ENCODE data around the gene TMEM123. TPM values are rescaled to one million over a fixed set of nuclear protein-coding genes. Genes with fewer than 3 reads are reported as not detected.
"Not testable (repeated sequence)": the region's sequence is repeated elsewhere in the genome, so short reads cannot be mapped to it uniquely, and the experiment has no call there.

TMEM123 gene
- total RNA-seq, 6 experiments from 2014 or later = 128 to 197 (median 161) TPM

DNA sequence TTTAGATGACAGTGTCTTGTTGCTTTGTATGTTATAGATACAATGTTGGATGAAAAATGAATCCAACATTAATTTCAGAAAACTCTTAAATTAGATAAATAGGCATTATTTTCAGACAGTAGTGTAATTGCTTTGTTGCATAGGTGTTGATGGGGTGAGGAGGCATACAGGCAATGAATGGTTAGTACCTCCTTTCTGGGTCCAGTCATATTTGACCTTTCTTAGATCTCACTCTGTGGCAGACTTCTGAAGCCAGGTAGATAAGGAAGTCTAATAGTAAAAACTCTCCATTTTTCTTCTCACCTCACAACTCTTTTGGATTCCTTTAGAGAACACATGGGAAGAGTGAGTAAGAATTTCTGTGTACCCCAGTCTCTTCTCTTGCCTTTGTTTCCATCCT is 73.7 kb downstream of the TMEM123 start:
- peaks cover 42% of the 10 kb centered on the region for H3K36me3 Mint-ChIP-seq (ENCODE audit: low read depth)

DNA sequence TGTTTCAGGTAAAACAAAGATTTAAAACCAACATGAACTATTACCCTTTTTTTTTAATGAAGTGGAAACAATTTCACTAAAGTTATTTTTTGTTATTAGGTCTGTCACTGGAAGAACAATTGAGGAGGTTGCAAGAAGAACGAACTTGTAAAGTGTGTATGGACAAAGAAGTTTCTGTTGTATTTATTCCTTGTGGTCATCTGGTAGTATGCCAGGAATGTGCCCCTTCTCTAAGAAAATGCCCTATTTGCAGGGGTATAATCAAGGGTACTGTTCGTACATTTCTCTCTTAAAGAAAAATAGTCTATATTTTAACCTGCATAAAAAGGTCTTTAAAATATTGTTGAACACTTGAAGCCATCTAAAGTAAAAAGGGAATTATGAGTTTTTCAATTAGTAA is 74.7 kb downstream of the TMEM123 start:
- TF ChIP-seq, protein P1, sequence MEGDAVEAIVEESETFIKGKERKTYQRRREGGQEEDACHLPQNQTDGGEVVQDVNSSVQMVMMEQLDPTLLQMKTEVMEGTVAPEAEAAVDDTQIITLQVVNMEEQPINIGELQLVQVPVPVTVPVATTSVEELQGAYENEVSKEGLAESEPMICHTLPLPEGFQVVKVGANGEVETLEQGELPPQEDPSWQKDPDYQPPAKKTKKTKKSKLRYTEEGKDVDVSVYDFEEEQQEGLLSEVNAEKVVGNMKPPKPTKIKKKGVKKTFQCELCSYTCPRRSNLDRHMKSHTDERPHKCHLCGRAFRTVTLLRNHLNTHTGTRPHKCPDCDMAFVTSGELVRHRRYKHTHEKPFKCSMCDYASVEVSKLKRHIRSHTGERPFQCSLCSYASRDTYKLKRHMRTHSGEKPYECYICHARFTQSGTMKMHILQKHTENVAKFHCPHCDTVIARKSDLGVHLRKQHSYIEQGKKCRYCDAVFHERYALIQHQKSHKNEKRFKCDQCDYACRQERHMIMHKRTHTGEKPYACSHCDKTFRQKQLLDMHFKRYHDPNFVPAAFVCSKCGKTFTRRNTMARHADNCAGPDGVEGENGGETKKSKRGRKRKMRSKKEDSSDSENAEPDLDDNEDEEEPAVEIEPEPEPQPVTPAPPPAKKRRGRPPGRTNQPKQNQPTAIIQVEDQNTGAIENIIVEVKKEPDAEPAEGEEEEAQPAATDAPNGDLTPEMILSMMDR (IDR thresholded peaks at IDR 0.05) = no peak
- no peaks in the 10 kb centered on the region for H3K9me3 Mint-ChIP-seq
- H3K36me3 Mint-ChIP-seq (ENCODE audit: low read depth) = peaks cover 42% of the 10 kb centered on the region
- no peak overlapping the region for H3K4me3 Mint-ChIP-seq
- no peak overlapping the region for H3K27ac Mint-ChIP-seq
- peaks cover 5% of the 10 kb centered on the region; the same call in 1 of the 2 replicates for H3K4me1 Mint-ChIP-seq (ENCODE audit: low read depth)
- no peak for DNase-seq
- no peaks in the 10 kb centered on the region; the same call in 1 of the 2 replicates for H3K27me3 Mint-ChIP-seq (ENCODE audit: insufficient read depth)

More for the DNA sequence above, 73.7 kb downstream of the TMEM123 start:
- TF ChIP-seq, protein P1 (IDR thresholded peaks at IDR 0.05) = no peak
- DNase-seq = no peak
- H3K27me3 Mint-ChIP-seq (ENCODE audit: insufficient read depth) = no peaks in the 10 kb centered on the region; the same call in 1 of the 2 replicates
- H3K4me3 Mint-ChIP-seq = no peak overlapping the region
- no peak overlapping the region for H3K27ac Mint-ChIP-seq
- peaks cover 5% of the 10 kb centered on the region; the same call in 1 of the 2 replicates for H3K4me1 Mint-ChIP-seq (ENCODE audit: low read depth)
- no peaks in the 10 kb centered on the region for H3K9me3 Mint-ChIP-seq

DNA sequence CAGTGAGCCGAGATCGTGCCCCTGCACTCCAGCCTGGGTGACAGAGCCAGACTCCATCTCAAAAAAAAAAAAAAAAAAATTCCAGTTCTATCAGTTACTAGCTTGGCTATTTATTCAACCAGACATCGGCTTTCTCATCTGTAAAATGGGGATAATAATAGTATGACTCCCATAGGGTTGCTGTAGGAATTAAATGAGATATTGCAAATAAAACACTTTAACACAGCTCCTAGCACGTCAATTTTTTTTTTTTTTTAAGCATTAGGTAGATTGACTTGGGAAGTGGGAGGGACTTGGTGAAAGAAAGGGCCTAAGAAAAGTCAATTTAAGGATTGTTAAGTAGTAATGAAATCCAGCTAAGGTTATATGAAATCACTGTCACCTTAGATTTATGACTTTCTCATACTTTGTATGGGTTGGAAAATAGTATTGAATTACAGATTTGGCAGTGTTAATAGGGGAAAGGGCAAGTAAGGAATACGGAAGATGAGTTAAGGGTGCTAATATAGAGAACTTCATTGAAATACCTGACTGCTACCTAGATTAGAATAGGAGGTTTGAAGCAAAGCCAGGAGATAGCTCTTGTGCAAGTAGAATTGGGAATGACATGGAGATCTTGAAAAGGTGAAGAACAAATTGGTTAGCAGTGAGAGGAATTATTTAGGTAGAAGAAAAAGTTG is 76.7 kb downstream of the TMEM123 start:
- Mint-ChIP-seq H3K4me1 (ENCODE audit: low read depth) (no peaks in the 10 kb centered on the region), H3K27ac (no peak overlapping the region; the same call in 1 of the 2 replicates), H3K4me3 (no peak overlapping the region), H3K36me3 (ENCODE audit: low read depth) (peaks cover 31% of the 10 kb centered on the region), H3K9me3 (no peaks in the 10 kb centered on the region), H3K27me3 (ENCODE audit: insufficient read depth) (no peaks in the 10 kb centered on the region; the same call in 1 of the 2 replicates)
- TF ChIP-seq, protein P1 (IDR thresholded peaks at IDR 0.05) = no peak
- DNase-seq = no peak

DNA sequence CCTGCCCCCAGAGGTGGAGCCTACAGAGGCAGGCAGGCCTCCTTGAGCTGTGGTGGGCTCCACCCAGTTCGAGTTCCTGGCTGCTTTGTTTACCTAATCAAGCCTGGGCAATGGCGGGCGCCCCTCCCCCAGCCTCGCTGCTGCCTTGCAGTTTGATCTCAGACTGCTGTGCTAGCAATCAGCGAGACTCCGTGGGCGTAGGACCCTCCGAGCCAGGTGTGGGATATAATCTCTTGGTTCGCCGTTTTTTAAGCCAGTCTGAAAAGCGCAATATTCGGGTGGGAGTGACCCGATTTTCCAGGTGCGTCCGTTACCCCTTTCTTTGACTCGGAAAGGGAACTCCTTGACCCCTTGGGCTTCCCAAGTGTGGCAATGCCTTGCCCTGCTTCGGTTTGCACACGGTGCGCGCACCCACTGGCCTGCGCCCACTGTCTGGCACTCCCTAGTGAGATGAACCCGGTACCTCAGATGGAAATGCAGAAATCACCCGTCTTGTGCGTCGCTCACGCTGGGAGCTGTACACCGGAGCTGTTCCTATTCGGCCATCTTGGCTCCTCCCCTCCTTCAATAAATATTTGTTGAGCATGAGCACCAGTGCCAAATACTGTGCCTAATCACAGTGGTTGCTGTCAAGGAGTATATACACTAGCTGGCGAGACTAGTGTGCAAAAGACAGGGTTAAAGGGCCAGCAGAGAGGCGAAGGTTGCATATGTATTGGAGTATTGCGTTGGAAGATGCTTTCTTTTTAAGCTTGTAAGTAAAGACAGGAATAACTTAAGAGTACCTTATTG is 77.7 kb downstream of the TMEM123 start:
- H3K9me3 Mint-ChIP-seq; H3K27ac Mint-ChIP-seq; H3K4me3 Mint-ChIP-seq; H3K4me1 Mint-ChIP-seq (ENCODE audit: low read depth); DNase-seq; H3K27me3 Mint-ChIP-seq (ENCODE audit: insufficient read depth): not testable (repeated sequence)
- H3K36me3 Mint-ChIP-seq (ENCODE audit: low read depth) = peaks cover 22% of the 10 kb centered on the region

DNA sequence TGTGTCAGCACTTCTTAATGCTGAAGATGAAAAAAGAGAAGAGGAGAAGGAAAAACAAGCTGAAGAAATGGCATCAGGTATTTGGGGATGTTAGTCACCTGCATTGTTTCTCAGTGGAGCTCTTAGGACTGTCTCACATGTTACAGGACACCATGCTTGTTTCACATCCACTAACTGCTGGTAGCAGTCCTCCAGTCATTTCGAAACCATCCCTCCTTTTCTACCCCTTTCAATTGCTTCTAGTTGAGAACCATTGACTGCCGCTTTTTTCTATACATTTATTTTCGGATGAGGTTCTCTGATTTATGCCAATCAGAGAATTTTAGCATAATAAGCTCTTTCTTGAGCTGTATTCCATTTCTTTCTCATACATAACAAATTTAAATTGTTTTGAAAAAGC is 84.1 kb downstream of the TMEM123 start:
- H3K4me1 Mint-ChIP-seq (ENCODE audit: low read depth) = no peaks in the 10 kb centered on the region; the same call in 1 of the 2 replicates
- H3K36me3 Mint-ChIP-seq (ENCODE audit: low read depth) = peaks cover 44% of the 10 kb centered on the region
- H3K27ac Mint-ChIP-seq = no peak overlapping the region
- TF ChIP-seq, protein P1 (IDR thresholded peaks at IDR 0.05) = no peak
- DNase-seq = no peak
- no peaks in the 10 kb centered on the region for H3K27me3 Mint-ChIP-seq (ENCODE audit: insufficient read depth)
- no peaks in the 10 kb centered on the region for H3K9me3 Mint-ChIP-seq
- H3K4me3 Mint-ChIP-seq = no peak overlapping the region

DNA sequence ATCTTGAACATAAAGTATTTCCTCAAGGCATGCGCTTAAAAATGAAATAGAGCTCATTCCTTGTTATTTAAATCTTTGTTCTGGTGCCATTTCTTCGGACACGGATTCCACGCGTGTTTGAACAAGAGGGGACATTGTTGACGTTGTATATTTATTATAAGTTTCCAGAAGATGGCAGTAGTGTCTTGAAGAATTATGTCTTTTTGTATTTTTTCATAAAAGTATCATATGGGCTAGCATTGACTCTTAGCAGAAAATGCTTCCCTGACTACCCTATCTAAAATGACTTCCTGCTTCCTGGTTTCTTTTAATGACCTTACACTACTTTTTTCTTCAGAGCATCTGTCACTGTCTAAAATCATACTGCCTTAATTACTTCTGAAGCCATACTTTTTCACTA is 85.2 kb downstream of the TMEM123 start:
- Mint-ChIP-seq H3K4me1 (ENCODE audit: low read depth) (no peaks in the 10 kb centered on the region; the same call in 1 of the 2 replicates), H3K9me3 (no peaks in the 10 kb centered on the region), H3K27me3 (ENCODE audit: insufficient read depth) (no peaks in the 10 kb centered on the region), H3K27ac (no peak overlapping the region; the same call in 1 of the 2 replicates), H3K4me3 (no peak overlapping the region), H3K36me3 (ENCODE audit: low read depth) (peaks cover 44% of the 10 kb centered on the region)
- TF ChIP-seq, protein P1 (IDR thresholded peaks at IDR 0.05) = peak; percentile 51; the same call in 1 of the 2 replicates
- no peak for DNase-seq
